ENCODE results near the gene PTPA. TPM values are rescaled to one million over a fixed set of nuclear protein-coding genes. Genes with fewer than 3 reads are reported as not detected.

Gene PTPA
- polyA plus RNA-seq, 3 donors, result 11.7 to 38.5 (median 12.4) TPM

GRCh38 chr9:129160712-129161533 lies 49.7 kb downstream of the PTPA start:
- no peak for DNase-seq

GRCh38 chr9:129161534-129161837 lies 50.3 kb downstream of the PTPA start:
- Histone ChIP-seq H3K4me2 (replicated peaks; ENCODE audit: extremely low read depth, low read length, poor library complexity, severe bottlenecking) (no peak overlapping the region), H3K9ac (ENCODE audit: insufficient read depth, low read length, poor library complexity, severe bottlenecking) (no peak overlapping the region), H3K9me3 (replicated peaks in 1 of 2; ENCODE audit: control insufficient read depth in 1 of 2, insufficient read depth in 1 of 2, low read length in 2 of 2) (no peaks in the 10 kb centered on the region), H3K4me3 (replicated peaks in 1 of 3; ENCODE audit: low read depth in 2 of 3, low read length in 3 of 3) (no peak overlapping the region), H3K79me2 (ENCODE audit: insufficient read depth, low read length) (no peaks in the 10 kb centered on the region), H2AFZ (ENCODE audit: insufficient read depth, low read depth, low read length, poor library complexity, severe bottlenecking) (no peak overlapping the region), H3K4me1 (ENCODE audit: control insufficient read depth in 1 of 2, insufficient read depth in 2 of 2, low read length in 2 of 2) (peaks cover 32 to 50% of the 10 kb centered on the region in 2 donors), H3K36me3 (replicated peaks in 1 of 2; ENCODE audit: control insufficient read depth in 1 of 2, insufficient read depth in 2 of 2, low read length in 2 of 2) (no peaks in the 10 kb centered on the region), H4K20me1 (ENCODE audit: insufficient read depth, low read length) (no peaks in the 10 kb centered on the region), H3K27ac (ENCODE audit: low read depth in 1 of 2, low read length in 2 of 2) (no peak overlapping the region), H3K27me3 (ENCODE audit: control insufficient read depth in 2 of 2, insufficient read depth in 2 of 2, low read length in 2 of 2) (no peaks in the 10 kb centered on the region)
- no peak for DNase-seq
- TF ChIP-seq, protein P1, sequence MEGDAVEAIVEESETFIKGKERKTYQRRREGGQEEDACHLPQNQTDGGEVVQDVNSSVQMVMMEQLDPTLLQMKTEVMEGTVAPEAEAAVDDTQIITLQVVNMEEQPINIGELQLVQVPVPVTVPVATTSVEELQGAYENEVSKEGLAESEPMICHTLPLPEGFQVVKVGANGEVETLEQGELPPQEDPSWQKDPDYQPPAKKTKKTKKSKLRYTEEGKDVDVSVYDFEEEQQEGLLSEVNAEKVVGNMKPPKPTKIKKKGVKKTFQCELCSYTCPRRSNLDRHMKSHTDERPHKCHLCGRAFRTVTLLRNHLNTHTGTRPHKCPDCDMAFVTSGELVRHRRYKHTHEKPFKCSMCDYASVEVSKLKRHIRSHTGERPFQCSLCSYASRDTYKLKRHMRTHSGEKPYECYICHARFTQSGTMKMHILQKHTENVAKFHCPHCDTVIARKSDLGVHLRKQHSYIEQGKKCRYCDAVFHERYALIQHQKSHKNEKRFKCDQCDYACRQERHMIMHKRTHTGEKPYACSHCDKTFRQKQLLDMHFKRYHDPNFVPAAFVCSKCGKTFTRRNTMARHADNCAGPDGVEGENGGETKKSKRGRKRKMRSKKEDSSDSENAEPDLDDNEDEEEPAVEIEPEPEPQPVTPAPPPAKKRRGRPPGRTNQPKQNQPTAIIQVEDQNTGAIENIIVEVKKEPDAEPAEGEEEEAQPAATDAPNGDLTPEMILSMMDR (IDR thresholded peaks at IDR 0.05), result no peak
- intact Hi-C loops (cut with micrococcal nuclease), result loop anchor here in 1 of 2 donors (10.0 kb wide), 1 partner anchor 133 kb away; no protein-coding TSS in a partner anchor
- 94% methylated on average over 3 of the region's 9 CpGs for WGBS (ENCODE audit: insufficient coverage)
- H3K4me3 Mint-ChIP-seq, result no peak overlapping the region
- H3K27me3 Mint-ChIP-seq (ENCODE audit: low read depth in 3 of 3), result no peaks in the 10 kb centered on the region
- peaks cover 0 to 4% (median 0%) of the 10 kb centered on the region in 7 donors for H3K9me3 Mint-ChIP-seq
- peak overlapping the region in 1 of 7 donors; percentile 55 for H3K27ac Mint-ChIP-seq
- peaks cover 0 to 3% of the 10 kb centered on the region in 2 donors for H3K36me3 Mint-ChIP-seq
- H3K4me1 Mint-ChIP-seq, result peaks cover 43% of the 10 kb centered on the region

More at GRCh38 chr9:129160712-129161533, 49.7 kb downstream of the PTPA start:
- H2AFZ ChIP-seq (ENCODE audit: insufficient read depth, low read depth, low read length, poor library complexity, severe bottlenecking), result no peak overlapping the region
- no peaks in the 10 kb centered on the region for H3K79me2 ChIP-seq (ENCODE audit: insufficient read depth, low read length)
- 90% methylated on average over 3 of the region's 10 CpGs for WGBS (ENCODE audit: insufficient coverage)
- H4K20me1 ChIP-seq (ENCODE audit: insufficient read depth, low read length), result no peaks in the 10 kb centered on the region
- H3K4me1 ChIP-seq (ENCODE audit: control insufficient read depth in 1 of 2, insufficient read depth in 2 of 2, low read length in 2 of 2), result peaks cover 27 to 46% of the 10 kb centered on the region in 2 donors
- Mint-ChIP-seq H3K27ac (peak overlapping the region in 1 of 7 donors; percentile 26), H3K9me3 (peaks cover 0 to 4% (median 0%) of the 10 kb centered on the region in 7 donors), H3K4me3 (no peak overlapping the region), H3K27me3 (ENCODE audit: low read depth in 3 of 3) (no peaks in the 10 kb centered on the region), H3K36me3 (peaks cover 0 to 3% of the 10 kb centered on the region in 2 donors), H3K4me1 (peaks cover 37% of the 10 kb centered on the region)
- no peak overlapping the region for H3K9ac ChIP-seq (ENCODE audit: insufficient read depth, low read length, poor library complexity, severe bottlenecking)
- no peak overlapping the region for H3K4me2 ChIP-seq (replicated peaks; ENCODE audit: extremely low read depth, low read length, poor library complexity, severe bottlenecking)
- no peak overlapping the region for H3K4me3 ChIP-seq (replicated peaks in 1 of 3; ENCODE audit: low read depth in 2 of 3, low read length in 3 of 3)
- no peaks in the 10 kb centered on the region for H3K27me3 ChIP-seq (ENCODE audit: control insufficient read depth in 2 of 2, insufficient read depth in 2 of 2, low read length in 2 of 2)
- intact Hi-C loops (cut with micrococcal nuclease), result loop anchor here in 1 of 2 donors (10.0 kb wide), 1 partner anchor 134 kb away; no protein-coding TSS in a partner anchor
- TF ChIP-seq, protein P1 (IDR thresholded peaks at IDR 0.05), result no peak
- no peak overlapping the region for H3K27ac ChIP-seq (ENCODE audit: low read depth in 1 of 2, low read length in 2 of 2)
- no peaks in the 10 kb centered on the region for H3K9me3 ChIP-seq (replicated peaks in 1 of 2; ENCODE audit: control insufficient read depth in 1 of 2, insufficient read depth in 1 of 2, low read length in 2 of 2)
- H3K36me3 ChIP-seq (replicated peaks in 1 of 2; ENCODE audit: control insufficient read depth in 1 of 2, insufficient read depth in 2 of 2, low read length in 2 of 2), result no peaks in the 10 kb centered on the region

All from CD14-positive monocyte (primary cell).